GM19324 (cell line): ENCODE measurements around the gene COMMD8.

Experiments used
- ATAC-seq: cut with Tn5 transposase; IDR thresholded peaks from one replicate; pipeline ENCODE4 v1.9.1; 2021; ENCODE audit warnings: mild to moderate bottlenecking, moderate library complexity; ENCODE audit not compliant: unreplicated experiment, low FRiP score

The COMMD8 gene

GRCh38 chr4:47473141-47473750 is 9.7 kb upstream of the COMMD8 start:
- ATAC-seq: no peak

GRCh38 chr4:47471591-47471990 is 8.1 kb upstream of the COMMD8 start:
- no peak for ATAC-seq

GRCh38 chr4:47471064-47471463 is 7.6 kb upstream of the COMMD8 start:
- ATAC-seq: no peak

GRCh38 chr4:47469951-47470350 is 6.4 kb upstream of the COMMD8 start:
- ATAC-seq: no peak

GRCh38 chr4:47468706-47469365 is 5.3 kb upstream of the COMMD8 start:
- no peak for ATAC-seq

- no peak for ATAC-seq
Observed at GRCh38 chr4:47466056-47466785, 2.7 kb upstream of the COMMD8 start.

GRCh38 chr4:47465004-47465403 is 1.5 kb upstream of the COMMD8 start:
- no peak for ATAC-seq

- ATAC-seq: no peak
Observed at GRCh38 chr4:47462799-47463234, 685 bp downstream of the COMMD8 start.

- ATAC-seq: no peak
Observed at GRCh38 chr4:47451657-47452056, 11.8 kb downstream of the COMMD8 start.

GRCh38 chr4:47444031-47444430 is 19.5 kb downstream of the COMMD8 start:
- no peak for ATAC-seq

- no peak for ATAC-seq
Observed at GRCh38 chr4:47442980-47443379, 20.5 kb downstream of the COMMD8 start.

GRCh38 chr4:47434931-47435330 is 28.6 kb downstream of the COMMD8 start:
- ATAC-seq: no peak

- ATAC-seq: no peak
Observed at GRCh38 chr4:47432749-47433148, 30.8 kb downstream of the COMMD8 start.

- no peak for ATAC-seq
Observed at GRCh38 chr4:47427935-47428334, 35.6 kb downstream of the COMMD8 start.

GRCh38 chr4:47425628-47426027 is 37.9 kb downstream of the COMMD8 start:
- ATAC-seq: no peak

GRCh38 chr4:47419296-47419695 is 44.2 kb downstream of the COMMD8 start:
- ATAC-seq: no peak

GRCh38 chr4:47418147-47418546 is 45.4 kb downstream of the COMMD8 start:
- no peak for ATAC-seq

GRCh38 chr4:47415719-47416118 is 47.8 kb downstream of the COMMD8 start:
- no peak for ATAC-seq

- no peak for ATAC-seq
Observed at GRCh38 chr4:47413521-47413920, 50.0 kb downstream of the COMMD8 start.

- no peak for ATAC-seq
Observed at GRCh38 chr4:47410271-47410670, 53.2 kb downstream of the COMMD8 start.

GRCh38 chr4:47406408-47406807 is 57.1 kb downstream of the COMMD8 start:
- no peak for ATAC-seq
